ENCODE results near the gene ATL2.

DNA sequence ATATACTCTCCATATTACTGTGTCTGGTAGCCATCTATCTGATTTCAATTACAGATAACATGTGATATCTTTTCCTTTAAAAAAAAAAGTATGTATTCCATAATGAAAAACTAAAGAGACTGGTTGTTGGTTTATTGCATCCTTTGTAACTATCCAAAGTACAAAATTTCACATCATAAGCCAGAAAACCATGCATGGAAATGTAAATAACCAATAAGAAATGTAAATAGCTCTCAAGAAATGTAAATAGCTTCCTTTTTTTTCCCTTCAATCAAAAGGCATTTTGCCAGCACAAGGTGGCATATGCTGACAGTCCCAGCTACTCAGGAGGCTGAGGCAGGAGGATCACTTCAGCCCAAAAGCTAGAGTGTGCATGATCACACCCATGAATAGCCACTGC lies 59.3 kb downstream of the ATL2 start:
- TF ChIP-seq, protein P1, sequence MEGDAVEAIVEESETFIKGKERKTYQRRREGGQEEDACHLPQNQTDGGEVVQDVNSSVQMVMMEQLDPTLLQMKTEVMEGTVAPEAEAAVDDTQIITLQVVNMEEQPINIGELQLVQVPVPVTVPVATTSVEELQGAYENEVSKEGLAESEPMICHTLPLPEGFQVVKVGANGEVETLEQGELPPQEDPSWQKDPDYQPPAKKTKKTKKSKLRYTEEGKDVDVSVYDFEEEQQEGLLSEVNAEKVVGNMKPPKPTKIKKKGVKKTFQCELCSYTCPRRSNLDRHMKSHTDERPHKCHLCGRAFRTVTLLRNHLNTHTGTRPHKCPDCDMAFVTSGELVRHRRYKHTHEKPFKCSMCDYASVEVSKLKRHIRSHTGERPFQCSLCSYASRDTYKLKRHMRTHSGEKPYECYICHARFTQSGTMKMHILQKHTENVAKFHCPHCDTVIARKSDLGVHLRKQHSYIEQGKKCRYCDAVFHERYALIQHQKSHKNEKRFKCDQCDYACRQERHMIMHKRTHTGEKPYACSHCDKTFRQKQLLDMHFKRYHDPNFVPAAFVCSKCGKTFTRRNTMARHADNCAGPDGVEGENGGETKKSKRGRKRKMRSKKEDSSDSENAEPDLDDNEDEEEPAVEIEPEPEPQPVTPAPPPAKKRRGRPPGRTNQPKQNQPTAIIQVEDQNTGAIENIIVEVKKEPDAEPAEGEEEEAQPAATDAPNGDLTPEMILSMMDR (IDR thresholded peaks at IDR 0.05; ENCODE audit: borderline replicate concordance, extremely low read depth, low read length, poor library complexity, severe bottlenecking) = no peak
- no peak for TF ChIP-seq EZH2 (IDR thresholded peaks at IDR 0.05; ENCODE audit: borderline replicate concordance, low read depth, low read length, severe bottlenecking)

Data from DND-41 (cell line).